GM06990 (cell line): Measurements from ENCODE around the gene CLCC1.

Experiments
- DNase-seq: peaks from one replicate; pipeline ENCODE4 v3.0.0-alpha.2; 2011; ENCODE audit not compliant: insufficient read length; ENCODE audit errors: extremely low read depth
- H3K27me3 ChIP-seq: replicated peaks from 2 replicates; pipeline ENCODE4 v1.6.0; 2011; ENCODE audit warnings: low read length; ENCODE audit not compliant: control insufficient read depth, insufficient read depth
- H3K36me3 ChIP-seq: 2 replicates; pipeline ENCODE4 v1.5.1; 2011; ENCODE audit warnings: low read length; ENCODE audit not compliant: control insufficient read depth, insufficient read depth
- H3K4me3 ChIP-seq: replicated peaks from 2 replicates; pipeline ENCODE4 v1.5.1; 2011; ENCODE audit warnings: low read depth, mild to moderate bottlenecking, control low read depth, low read length
- CTCF ChIP-seq: IDR thresholded peaks from 2 replicates; pipeline ENCODE4 v1.5.1; 2011; ENCODE audit warnings: low read length, control low read depth, mild to moderate bottlenecking, inconsistent platforms; ENCODE audit not compliant: insufficient read depth, poor library complexity, severe bottlenecking

The CLCC1 gene

GRCh38 chr1:108969346-108969745 lies 6.1 kb upstream of the CLCC1 start:
- no peak overlapping the region for H3K4me3 ChIP-seq
- no peak for TF ChIP-seq CTCF
- H3K27me3 ChIP-seq, result no peaks in the 10 kb centered on the region
- no peak for DNase-seq
- peaks cover 4% of the 10 kb centered on the region for H3K36me3 ChIP-seq

GRCh38 chr1:108962681-108963051 lies 618 bp downstream of the CLCC1 start:
- DNase-seq, result no peak
- no peaks in the 10 kb centered on the region; the same call in 1 of the 2 replicates for H3K36me3 ChIP-seq

GRCh38 chr1:108961752-108962486 lies 1.4 kb downstream of the CLCC1 start:
- peak overlapping the region; percentile 79 for H3K4me3 ChIP-seq
- TF ChIP-seq CTCF, result no peak
- no peaks in the 10 kb centered on the region; the same call in none of the 2 replicates for H3K36me3 ChIP-seq
- H3K27me3 ChIP-seq, result no peaks in the 10 kb centered on the region
- no peak for DNase-seq

More at GRCh38 chr1:108962681-108963051, 618 bp downstream of the CLCC1 start:
- H3K4me3 ChIP-seq, result peak overlapping the region; percentile 79
- H3K27me3 ChIP-seq, result no peaks in the 10 kb centered on the region
- no peak for TF ChIP-seq CTCF

GRCh38 chr1:108961198-108961597 lies 2.1 kb downstream of the CLCC1 start:
- Histone ChIP-seq H3K27me3 (no peaks in the 10 kb centered on the region), H3K4me3 (no peak overlapping the region), H3K36me3 (no peaks in the 10 kb centered on the region; the same call in none of the 2 replicates)
- peak; percentile 39 for DNase-seq
- no peak for TF ChIP-seq CTCF

GRCh38 chr1:108960719-108961118 lies 2.6 kb downstream of the CLCC1 start:
- Histone ChIP-seq H3K36me3 (peaks cover 3% of the 10 kb centered on the region), H3K27me3 (no peaks in the 10 kb centered on the region), H3K4me3 (no peak overlapping the region)
- no peak for DNase-seq
- no peak for TF ChIP-seq CTCF
